PFSK-1 (cell line): ENCODE measurements around the gene AKAP13.

ENCODE experiments used
- FOXP2 ChIP-seq: optimal IDR thresholded peaks from 2 replicates; pipeline ENCODE3; 2011; ENCODE audit warnings: borderline replicate concordance, control low read depth, inconsistent platforms; ENCODE audit not compliant: insufficient read depth; ENCODE audit errors: extremely low read length, extremely low read depth
- POLR2AphosphoS5 ChIP-seq: IDR thresholded peaks from 2 replicates; pipeline ENCODE4 v1.6.1; 2012; ENCODE audit warnings: low read depth, mild to moderate bottlenecking, control low read depth, low read length, moderate library complexity
- REST ChIP-seq, 2 experiments: IDR thresholded peaks; 2 replicates each; pipeline versions ENCODE4 v1.6.1 to v1.8.0; 2011 to 2012; ENCODE audit warnings: low read depth in 2 of 2, low read length in 2 of 2, control low read depth in 1 of 2, inconsistent platforms in 1 of 2, mild to moderate bottlenecking in 1 of 2, moderate library complexity in 1 of 2; ENCODE audit not compliant: insufficient read depth in 1 of 2
- SIN3A ChIP-seq: IDR thresholded peaks from 2 replicates; pipeline ENCODE4 v1.6.1; 2012; ENCODE audit warnings: mild to moderate bottlenecking, low read length, moderate library complexity, borderline replicate concordance; ENCODE audit not compliant: insufficient read depth
- TAF1 ChIP-seq: IDR thresholded peaks from 2 replicates; pipeline ENCODE4 v1.6.1; 2012; ENCODE audit warnings: low read length, control low read depth, borderline replicate concordance; ENCODE audit not compliant: insufficient read depth

AKAP13 gene

DNA sequence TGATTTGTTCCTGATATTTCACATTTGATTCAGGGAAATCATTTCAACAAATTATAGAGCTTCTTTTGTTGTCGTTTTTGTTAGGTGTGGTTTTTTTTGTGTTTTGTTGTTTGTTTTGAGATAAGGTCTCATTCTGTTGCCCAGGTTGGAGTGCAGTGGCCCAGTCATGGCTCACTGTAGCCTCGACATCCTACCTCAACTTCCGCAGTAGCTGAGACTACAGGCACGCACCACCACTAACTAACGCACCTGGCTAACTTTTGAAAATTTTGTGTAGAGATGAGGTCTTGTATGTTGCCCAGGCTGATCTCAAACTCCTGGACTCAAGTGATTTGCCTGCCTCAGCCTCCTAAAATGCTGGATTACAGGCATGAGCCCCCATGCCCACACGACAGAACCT is 177.0 kb downstream of the AKAP13 start:
- no peak for TF ChIP-seq FOXP2
- no peak for TF ChIP-seq POLR2AphosphoS5
- no peak for TF ChIP-seq REST (IDR thresholded peaks at IDR 0.05; ENCODE audit: insufficient read depth in 1 of 2, low read depth in 2 of 2, low read length in 2 of 2)

DNA sequence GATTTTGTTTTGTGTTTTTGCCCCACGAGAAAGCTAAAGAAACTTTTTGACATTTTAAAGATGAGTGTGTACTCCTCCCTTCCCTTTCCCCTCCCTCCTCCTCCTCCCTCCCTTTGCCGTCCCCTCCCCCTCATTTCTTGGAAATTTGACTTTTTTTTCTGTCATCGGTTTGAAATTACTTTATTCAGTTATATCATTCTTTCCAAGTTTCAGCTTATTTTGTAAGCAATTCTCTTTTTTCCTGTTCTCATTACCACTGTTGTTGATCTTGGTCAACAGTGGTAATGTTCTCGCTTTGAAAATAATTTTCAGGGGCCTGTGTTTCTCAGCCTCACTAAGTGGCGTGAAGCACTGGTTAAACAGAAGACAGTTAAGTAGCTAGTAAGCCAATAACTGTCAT is 178.4 kb downstream of the AKAP13 start:
- TF ChIP-seq SIN3A (no peak), REST (IDR thresholded peaks at IDR 0.05; ENCODE audit: insufficient read depth in 1 of 2, low read depth in 2 of 2, low read length in 2 of 2) (no peak), TAF1 (no peak), POLR2AphosphoS5 (no peak), FOXP2 (no peak)

DNA sequence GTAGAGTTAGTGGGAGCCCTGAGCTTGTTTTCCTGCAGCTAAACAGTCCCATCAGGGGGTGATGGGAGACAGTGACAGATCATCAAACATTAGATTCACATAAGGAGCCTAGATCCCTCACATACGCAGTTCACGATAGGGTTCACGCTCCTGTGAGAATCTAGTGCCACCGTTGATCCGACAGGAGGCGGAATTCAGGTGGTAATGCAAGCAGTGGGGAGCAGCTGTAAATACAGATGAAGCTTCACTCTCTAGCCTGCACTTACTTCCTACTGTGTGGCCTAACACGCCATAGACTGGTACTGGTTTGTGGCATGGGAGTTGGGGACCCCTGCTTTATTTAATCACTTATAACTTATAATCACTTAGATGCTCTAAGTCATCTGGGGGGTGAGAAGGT is 179.1 kb downstream of the AKAP13 start:
- no peak for TF ChIP-seq REST (IDR thresholded peaks at IDR 0.05; ENCODE audit: insufficient read depth in 1 of 2, low read depth in 2 of 2, low read length in 2 of 2)
- no peak for TF ChIP-seq FOXP2

GRCh38 chr15:85562824-85563223 is 182.4 kb downstream of the AKAP13 start:
- TF ChIP-seq REST (IDR thresholded peaks at IDR 0.05; ENCODE audit: insufficient read depth in 1 of 2, low read depth in 2 of 2, low read length in 2 of 2) (no peak), POLR2AphosphoS5 (no peak)

DNA sequence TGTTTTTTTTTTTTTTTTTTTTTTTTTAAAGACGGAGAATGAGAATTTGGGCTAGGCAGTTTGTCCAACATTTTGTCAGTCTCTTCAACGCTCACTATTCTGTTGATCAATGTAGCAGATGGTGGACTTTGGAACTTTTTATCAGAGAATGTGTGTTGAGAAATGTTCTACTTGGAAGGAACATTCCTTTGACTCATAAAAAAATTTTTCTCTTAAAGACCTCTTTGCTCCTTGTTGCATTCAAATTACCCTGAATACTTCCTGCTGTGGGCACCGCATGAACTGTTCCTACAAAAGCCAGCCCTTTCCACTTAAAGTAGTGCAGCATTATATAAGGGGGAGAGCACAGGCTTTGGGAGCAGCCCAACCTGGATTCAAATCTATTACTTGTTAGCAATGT is 182.9 kb downstream of the AKAP13 start:
- TF ChIP-seq TAF1 (no peak), SIN3A (no peak), REST (IDR thresholded peaks at IDR 0.05; ENCODE audit: insufficient read depth in 1 of 2, low read depth in 2 of 2, low read length in 2 of 2) (no peak), POLR2AphosphoS5 (no peak), FOXP2 (no peak)
